HG03139 (cell line): ENCODE results near the gene NCKIPSD.
A peak's percentile ranks its signal among the peaks of the same experiment; 100 is the strongest.

Experiments
- ATAC-seq: cut with Tn5 transposase; IDR thresholded peaks from one replicate; pipeline ENCODE4 v1.9.1; 2021; ENCODE audit not compliant: unreplicated experiment

The NCKIPSD gene

DNA sequence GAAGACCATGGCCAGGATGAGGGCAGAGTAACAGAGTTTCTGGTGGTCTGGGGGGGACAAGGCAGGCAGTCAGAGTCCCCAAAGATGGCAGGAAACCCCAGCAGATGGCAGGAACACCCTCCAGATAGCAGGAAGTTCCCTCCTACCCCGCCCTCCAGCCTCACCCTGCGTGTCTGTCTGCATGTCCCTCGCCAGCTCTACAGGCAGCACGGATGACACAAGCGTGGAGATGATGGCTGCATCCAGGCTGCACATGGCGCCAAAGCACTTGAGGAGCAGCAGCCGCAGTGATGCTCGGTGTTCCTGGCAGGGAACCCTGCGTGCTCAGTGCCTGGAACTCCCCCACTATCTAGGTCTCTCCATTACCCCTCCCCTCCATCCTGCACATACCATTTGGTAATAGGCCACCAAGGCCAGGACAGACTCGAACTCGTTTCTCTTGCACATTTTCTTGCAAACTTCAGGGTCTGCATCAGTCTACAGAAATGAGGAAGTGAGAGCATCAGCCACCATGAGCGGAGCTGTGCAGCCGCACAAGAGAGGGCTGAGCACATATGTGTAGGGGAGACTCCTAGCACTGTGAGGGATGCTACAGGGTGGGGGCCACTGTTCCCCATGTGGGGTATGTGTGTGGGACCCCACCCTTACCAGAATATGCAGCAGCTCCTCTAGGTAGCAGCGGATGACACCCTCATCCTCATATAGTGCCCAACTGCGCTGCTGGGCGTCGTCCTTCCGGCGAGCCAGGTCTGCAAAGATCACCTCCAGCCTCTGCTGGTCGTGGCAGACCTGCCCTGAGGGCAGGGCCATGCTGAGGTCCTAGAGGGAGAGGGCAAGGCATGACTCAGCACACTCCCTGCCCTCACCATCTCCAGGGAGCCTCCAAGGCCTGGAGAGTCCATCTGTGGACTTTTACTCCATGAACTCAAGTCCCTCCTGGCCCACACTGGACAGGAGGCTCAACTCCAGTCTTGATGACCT, 6.0 kb downstream of the NCKIPSD start:
- ATAC-seq, result no peak

DNA sequence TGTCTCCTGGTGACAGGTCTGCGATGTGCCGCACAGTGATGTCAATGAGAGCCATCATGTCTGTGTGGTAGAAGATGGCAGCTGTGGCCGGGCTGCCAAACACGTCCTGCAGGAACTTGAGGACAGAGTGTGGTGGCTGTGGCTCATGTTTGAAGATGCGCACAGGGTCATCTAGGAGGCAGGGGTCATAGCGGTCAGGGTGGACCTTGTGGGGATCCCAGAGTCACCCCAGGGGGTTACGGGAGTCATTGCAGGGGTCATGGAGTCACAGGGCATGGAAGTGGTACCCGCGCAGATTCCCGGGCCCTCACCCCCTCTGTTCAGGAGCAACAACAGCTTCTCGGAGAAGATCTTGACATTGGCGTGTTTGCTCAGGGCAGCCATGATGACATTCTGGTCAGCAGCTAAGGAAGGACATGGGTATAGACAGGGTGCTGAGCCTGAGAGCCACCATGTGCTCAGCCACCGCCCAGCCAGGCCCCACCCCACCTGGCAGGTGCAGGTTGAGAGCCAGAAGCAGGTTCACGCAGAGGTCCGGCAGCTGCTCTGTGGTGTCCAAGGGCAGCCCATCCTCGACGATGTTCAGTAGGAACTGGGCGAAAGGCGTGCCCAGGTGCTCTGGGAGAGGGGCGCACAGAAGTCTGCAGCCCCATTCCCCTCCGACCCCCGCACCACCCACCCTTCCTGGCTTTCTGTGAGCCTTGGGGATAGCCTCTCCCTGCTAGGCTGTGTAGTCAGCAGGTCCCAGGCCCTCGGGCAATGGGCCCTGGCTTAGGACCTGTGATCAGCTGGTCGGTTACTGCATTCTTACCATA, 6.9 kb downstream of the NCKIPSD start:
- ATAC-seq, result no peak

DNA sequence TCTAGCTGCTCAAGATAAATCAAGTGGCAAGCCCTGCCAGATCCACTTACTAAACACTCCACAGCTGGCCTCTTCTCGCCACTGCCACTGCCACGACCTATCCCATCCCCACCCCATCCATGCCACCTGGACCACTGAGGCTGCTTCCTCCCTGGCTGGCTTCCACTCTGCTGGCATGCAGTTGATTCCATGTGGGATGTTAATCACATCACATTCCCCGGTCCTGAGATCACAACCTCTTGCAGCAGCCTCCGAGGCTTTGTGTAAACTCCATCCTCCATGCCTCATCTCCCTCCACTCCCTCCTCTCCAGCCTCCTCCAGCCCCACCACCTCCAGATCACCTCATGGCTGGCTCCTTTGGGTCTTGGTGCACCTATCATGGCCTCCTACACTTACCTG, 7.7 kb downstream of the NCKIPSD start:
- ATAC-seq, result no peak

DNA sequence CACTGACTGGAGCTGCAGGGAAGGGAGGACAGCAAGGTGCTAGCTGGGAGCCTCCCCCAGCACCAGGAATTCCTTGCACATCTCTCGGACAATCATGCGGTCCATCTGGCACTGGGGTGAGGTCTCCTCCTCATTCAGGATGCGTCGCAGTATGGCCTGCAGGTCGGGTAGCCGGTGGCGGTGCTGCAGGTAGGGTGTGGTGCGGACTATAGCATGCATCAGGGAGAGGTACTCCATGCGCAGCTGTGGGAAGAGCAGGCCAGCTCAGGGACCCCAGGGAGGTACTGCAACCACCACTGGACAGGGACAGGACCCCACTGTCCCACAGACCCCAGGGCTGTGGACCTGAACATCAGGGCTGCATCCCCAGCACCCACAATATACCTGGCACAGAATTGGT, 11.2 kb downstream of the NCKIPSD start:
- ATAC-seq, result no peak

DNA sequence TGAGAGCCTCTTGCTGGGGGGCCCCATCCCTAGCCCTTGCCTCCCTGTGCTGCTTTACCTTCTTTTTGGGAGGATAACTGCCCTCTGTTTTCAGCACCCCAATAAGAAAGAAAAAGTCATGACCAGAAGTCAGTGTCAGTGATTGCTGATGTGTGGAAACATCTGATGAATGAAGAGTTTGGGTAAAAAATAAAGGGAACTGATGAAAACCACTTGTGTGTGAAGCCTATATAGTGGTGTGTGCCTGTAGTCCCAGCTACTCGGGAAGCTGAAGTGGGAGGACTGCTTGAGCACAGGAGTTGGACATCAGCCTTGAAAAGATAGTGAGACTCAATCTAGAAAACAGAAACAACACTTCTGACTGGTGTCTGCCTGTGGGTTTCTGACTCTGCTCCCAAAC, 13.2 kb downstream of the NCKIPSD start:
- ATAC-seq, result no peak

DNA sequence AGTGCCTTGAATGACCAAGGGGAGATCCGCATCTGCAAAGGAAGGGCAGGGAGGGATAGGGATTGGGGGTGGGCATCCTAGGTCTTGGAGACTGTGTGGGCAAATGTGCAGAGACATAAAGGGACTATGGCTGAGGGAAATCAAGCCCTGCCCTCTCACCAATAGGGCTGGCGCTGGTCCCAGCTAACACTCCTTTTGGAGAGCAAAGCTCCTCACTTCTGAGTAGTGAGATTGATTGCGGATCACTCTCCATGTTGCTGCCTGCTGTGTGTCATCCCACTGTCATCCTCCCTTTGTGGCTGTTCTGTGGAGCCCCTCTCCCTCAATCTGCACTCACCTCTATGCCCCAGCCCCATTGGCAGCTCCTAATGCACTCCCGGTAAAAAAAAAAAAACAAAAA, 20.8 kb downstream of the NCKIPSD start:
- no peak for ATAC-seq

DNA sequence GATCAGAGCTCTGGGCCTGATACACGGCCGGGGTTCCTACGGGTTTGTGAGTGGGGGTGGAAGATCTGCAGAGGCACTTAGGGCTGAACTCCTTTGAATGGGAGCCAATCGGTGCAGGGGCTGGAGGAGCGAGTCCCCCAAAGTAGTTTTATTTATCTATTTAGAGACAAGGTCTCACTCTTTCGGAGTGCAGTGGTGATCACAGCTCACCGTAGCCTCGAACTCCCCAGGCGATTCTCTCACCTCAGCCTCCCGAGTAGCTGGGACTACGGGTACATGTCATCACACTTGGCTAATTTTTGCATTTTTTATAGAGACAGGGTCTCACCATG, 21.4 kb downstream of the NCKIPSD start:
- no peak for ATAC-seq

DNA sequence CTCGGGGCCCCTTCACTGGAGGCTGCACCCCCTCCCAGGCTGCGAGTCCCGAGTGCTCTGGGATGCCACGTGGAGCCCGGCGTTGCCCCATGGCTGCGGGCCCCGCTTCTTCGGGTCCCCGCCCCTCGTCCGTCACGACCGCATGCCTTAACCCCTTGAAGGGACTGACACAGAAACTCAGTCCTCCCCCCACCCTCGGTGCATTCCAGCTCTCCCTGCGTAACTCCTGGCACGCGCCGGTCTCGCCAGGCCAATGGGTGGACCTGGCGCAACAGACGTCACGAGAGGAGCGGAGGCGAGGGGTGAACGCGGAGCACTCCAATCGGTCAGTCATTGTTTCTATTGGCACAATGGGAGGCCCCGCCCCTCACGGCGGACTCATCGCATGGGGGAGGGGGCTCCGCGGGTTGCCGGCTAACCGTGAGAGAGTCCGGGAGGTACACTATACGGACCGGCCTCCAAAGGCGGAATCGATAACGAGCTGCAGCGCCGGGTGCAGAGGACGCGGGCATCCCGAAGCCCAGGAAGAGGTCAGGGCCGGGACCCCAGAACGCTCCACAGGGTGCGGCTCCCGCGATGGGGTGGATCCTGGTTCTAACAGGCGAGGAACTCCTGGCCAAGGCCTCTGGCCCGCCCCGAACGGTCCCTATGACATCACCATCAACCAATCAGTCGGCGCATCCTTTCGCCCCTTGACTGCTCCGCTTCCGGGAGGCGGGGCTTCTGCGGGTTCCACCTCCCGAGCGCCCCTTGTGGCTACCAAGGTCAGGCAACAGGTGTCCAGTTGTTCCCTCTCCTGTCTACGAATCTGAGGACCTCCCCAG, 22.0 kb downstream of the NCKIPSD start:
- peak; percentile 78 for ATAC-seq

DNA sequence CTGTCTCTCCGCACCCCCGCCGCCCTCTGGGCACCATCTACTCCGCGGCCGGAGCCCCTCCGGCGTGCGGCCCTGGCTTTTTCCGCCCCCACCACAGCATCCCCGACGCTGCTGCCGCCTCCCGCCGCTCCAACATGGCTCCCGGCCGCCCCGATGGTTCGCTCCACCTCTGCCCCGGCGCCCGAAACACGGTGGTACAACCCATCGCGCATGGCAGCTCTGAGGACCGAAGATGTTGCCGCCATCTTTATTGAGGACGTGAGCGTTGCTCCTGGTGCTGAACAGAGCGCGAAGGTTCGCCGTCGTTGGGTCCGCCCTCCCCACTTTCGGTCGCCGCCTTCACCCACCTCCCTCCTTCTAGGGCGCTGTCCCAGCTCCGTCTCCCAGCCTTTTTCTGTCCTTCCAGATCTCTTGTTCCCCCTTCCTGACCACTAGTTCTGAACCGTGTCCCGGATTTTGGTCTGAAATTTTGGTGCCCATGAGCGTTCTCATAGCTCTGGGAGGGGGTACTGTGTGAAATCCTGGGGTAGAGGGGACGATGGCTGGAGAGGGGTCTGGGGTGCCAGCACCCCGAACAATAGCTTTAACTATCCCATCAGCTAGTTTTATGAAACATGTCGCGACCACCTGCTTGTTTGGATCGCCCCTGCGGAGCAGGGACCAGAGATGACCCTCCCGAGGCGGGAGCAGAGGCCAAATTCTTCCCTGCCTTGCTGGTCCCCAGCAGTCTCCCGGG, 22.8 kb downstream of the NCKIPSD start, which contains the start of gene CELSR3:
Gene CELSR3 (minus strand): TSS at position 134 of the 736 bp plus-strand sequence. CDS start 252 bp downstream, outside the sequence.
- no peak for ATAC-seq

DNA sequence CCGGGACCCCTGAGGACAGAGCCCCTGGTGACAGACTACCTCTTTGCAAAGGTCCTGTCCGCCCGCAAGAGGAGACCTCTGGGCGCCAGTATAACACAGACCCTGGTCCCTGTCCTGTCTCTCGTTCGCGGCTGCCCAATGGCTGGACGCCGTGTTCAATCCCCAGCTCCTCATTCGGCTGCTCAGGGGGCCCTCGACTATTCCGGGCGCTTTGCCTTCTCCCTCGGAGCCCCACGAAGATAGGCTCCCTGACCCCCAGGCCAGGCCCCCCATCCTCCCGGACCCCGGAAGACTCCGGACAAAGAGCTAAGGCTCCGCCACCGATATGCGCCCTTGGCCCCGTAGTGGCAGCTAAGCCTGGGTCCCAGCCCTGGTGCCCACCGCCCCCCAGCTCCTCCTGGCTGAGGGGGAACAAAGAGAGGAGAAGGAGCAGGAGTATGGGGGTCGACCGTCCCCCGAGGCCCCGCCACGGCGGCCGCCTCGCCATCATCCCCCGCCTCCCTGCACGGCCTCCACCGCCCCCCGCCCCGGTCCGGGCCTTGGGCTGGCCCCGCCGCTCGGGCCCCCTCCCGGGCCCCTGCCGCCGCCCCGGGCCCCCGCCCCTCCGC, 23.5 kb downstream of the NCKIPSD start:
- no peak for ATAC-seq

DNA sequence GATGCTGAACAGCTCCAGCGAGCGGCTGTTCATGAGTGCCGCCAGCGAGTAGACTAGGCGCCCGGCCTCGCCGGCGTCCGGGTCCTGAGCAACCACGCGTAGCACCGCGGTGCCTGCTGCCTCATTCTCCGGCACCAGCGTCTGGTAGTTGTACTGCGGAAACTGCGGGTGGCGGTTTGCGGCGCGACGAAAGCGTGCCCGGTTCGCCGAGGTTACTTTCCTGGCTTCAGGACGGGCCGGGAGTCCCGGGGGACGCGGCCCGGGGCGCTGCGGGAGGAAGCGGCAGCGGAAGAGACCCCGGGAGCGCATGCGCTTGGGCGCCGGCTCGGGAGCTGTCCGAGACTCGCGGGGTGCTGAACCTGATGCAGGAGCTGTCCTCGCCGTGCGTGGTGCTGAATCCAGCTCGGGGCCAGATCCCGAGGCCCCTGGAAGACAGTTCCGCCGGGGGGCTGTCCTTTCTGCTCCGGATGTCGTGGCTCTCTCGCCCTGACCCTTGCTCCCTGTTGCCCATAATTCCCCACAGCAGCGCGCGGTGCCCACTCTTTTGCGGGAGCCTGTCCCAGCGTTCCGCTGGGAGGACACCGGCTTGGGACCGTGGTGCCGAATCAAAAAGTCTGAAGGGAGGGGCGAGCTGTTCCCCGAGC, 24.1 kb downstream of the NCKIPSD start:
- ATAC-seq, result no peak

DNA sequence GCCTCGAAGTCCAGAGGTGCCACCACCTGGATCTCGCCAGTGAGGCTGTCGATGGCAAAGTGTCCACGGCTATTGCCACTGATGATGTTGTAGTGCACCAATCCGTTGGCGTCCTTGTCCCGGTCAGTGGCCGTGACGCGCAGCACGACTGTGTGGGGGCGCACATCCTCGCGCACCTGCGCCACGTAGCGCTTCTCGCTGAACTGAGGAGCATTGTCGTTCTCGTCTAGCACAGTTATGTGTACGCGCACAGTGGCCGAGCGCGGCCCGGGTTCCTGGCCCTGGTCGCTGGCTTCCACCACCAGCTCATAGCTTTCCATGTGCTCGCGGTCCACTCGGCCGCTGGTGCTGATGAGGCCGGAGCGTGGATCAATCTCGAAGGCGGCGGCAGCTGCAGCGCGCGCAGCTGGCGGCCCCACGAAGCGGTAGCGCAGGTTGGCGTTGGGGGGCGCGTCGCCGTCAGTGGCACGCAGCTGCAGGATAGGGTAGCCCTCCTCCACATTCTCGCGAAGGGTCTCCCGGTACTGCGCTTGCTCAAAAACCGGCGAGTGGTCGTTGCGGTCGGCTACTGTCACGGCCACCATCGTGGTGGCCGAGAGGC, 24.8 kb downstream of the NCKIPSD start:
- no peak for ATAC-seq

DNA sequence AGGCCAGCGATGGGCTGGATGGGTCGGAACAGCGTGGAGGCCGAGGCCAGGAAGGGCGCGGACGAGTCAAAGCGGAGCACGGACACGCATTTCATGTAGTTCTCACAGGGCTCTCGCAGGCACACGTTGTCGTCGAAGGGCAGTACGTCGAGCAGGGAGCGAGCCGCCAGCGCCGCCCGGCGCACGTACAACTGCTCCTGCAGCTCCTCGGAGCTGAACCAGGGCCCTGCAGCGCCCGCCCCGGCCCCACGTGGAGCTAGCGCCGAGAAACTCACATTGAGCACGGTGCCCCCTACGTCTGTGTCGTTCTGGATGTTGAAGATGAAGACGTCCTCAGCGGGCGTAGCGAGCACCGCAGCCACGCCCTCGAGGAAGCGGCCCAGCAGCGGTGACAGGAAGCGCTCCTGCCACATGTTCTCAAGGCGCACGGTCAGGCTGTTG, 28.9 kb downstream of the NCKIPSD start:
- ATAC-seq, result no peak

DNA sequence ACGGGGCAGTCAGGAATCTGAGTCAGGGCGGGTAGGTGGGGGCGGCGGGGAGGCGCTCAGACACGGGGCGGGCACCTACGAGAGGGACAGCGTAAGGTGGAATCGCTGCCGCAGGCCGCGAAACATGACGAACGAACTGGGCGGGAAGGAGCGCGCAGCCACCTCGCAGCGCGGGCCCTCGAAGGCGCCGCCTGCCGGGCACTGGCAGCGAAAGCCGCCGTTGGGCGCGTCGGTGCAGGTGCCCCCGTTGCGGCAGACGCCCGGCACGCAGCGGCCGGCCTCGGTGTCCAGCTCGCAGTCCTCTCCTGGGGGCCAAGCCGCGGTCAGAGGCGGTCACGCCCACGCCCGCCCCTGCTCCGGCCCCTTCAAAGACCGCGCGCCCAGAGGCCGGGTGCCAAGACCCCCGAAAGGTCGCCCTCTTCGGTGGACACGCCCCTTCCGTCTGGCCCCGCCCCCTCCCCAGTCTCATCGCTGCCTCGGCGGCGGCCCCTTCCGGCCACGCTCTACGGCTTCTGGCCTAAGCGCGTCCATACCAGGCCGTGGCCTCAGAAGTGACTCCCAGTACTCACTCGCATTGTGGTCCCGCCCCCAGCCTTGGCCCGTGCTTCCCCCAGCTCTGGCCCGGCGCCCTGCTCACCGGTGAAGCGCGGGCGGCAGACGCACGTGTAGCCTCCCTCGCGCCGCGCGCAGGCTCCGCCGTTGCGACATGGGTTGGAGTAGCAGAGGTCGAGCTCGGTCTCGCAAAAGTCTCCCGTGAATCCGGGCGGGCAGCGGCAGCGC, 29.5 kb downstream of the NCKIPSD start:
- no peak for ATAC-seq

DNA sequence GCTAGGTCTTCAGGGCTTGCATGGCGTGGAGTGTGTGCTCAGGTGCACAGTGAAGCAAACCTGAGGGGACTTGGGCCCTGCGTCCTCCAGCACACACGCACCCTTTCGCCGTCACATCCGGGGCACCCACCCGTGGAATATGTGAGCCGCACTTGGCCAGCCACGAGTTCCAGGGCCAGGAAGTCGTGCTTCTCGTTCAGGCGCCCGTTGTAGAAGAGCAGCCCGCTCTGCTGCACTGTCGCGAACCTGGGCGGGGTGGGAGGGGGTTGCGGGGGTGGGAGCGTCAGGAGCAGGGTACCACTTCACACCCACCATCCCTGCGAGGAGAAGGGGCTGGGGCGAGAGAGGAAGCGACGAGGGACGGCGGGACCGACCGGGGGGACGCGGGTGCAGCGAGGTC, 30.1 kb downstream of the NCKIPSD start:
- no peak for ATAC-seq

DNA sequence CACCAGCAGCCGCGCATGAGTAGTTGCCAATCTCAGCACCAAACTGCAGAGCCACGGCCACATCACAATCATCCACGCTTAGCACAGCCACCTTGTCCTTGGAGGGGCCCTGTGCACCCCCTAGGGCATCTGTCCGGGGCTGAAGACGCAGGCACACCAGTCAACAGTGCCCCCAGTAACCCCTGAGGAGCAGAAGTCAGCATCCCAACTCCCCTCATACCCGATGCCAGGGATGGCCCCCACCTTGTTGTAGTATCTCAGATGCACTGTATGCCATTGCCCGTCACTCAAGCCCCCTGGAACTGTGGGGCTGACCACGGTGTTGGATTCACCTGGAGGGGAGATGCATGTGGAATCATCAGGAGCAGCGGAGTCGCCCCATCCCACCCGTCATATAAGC, 30.7 kb downstream of the NCKIPSD start:
- no peak for ATAC-seq

DNA sequence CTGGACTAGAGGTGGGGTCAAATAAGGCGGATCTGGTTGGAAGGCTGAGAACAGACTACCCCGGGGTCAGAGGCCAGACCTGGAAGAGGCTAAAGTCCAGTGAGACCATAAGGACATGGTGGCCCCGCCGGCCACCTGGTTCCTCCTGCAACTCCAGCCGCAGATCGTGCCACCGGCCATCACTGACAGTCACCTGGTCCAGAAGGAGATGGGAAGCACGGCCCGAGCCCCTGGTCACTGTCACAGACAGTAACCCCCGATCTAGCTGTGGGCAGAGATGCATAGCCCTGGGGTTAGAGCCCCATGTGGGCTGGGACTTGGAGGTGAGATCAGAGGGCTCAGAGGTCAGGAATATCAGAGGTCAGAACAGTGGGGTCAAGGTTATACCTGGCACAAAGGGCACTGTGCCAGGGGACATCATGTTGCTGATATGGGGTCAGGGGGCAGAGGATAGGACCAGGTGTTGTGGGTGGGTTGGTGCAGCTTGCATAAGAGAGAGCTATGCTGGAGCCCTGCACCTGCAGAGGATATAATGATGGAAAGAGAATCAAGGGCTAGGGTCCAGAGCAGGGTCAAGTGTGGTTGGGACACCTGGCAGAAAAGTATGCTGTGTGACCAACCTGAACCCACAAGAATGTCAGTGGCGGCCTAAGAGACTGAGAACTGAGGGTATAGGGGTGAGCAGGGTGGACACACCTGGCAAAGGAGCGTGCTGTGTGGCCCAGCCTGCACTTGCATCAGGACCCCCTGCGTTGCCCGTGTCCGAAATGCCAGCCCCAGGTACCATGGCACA, 32.6 kb downstream of the NCKIPSD start:
- no peak for ATAC-seq

DNA sequence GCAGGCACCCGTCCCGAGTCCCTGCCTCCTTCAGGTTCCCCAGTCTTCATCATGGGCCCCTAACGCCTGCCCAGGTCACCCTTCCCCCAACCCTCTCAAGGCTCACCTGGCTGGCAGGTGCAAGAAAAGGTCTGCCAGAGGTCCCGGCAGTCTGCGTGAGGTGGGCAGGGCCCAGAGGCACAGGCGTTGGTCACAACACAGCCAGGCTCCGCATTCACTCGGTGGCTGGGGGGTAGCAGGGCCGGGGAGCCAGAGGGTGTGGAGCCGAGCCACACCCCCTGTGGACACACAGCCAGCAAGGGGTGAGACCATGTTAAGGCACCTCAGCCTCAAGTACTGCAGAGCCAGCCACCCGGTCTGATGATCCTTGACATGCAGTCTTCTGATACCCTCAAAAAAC, 33.9 kb downstream of the NCKIPSD start:
- ATAC-seq, result no peak
